Inflammatory macrophage treated with lipopolysaccharide for 1 hour (primary cell): ENCODE data around the gene VPREB1.
"Not testable (repeated sequence)": the region's sequence is repeated elsewhere in the genome, so short reads cannot be mapped to it uniquely, and the experiment has no call there.

ENCODE experiments used
- DNase-seq, 2 donors: peaks; one replicate each; pipeline ENCODE4 v3.0.0-alpha.2; 2020 to 2022

Gene VPREB1

GRCh38 chr22:22244316-22245250 lies at the start of gene VPREB1:
TSS of gene VPREB1 (plus strand) at chr22:22244786. CDS start at chr22:22244814, 28 bp downstream.
- DNase-seq = no peak

- no peak for DNase-seq
These were observed 49.7 kb upstream of the VPREB1 start for GRCh38 chr22:22194931-22195264.

- peak; percentile 11 to 64 for DNase-seq
These were observed 49.1 kb upstream of the VPREB1 start for GRCh38 chr22:22195265-22196017.

GRCh38 chr22:22196018-22196533 lies 48.5 kb upstream of the VPREB1 start:
- no peak for DNase-seq

GRCh38 chr22:22196833-22197477 lies 47.6 kb upstream of the VPREB1 start:
- no peak for DNase-seq

GRCh38 chr22:22197993-22198402 lies 46.6 kb upstream of the VPREB1 start:
- no peak for DNase-seq

GRCh38 chr22:22198751-22199150 lies 45.8 kb upstream of the VPREB1 start:
- no peak for DNase-seq

- no peak for DNase-seq
These were observed 45.0 kb upstream of the VPREB1 start for GRCh38 chr22:22199634-22200033.

GRCh38 chr22:22200569-22201184 lies 43.9 kb upstream of the VPREB1 start:
- DNase-seq = no peak

GRCh38 chr22:22201185-22201929 lies 43.2 kb upstream of the VPREB1 start:
- DNase-seq = peak in 1 of 2 donors; percentile 61

GRCh38 chr22:22201930-22202343 lies 42.6 kb upstream of the VPREB1 start:
- no peak for DNase-seq

GRCh38 chr22:22203048-22203971 lies 41.3 kb upstream of the VPREB1 start:
- no peak for DNase-seq

- DNase-seq = peak; percentile 44 to 92
These were observed 36.6 kb upstream of the VPREB1 start for GRCh38 chr22:22207845-22208564.

GRCh38 chr22:22208652-22209051 lies 35.9 kb upstream of the VPREB1 start:
- no peak for DNase-seq

GRCh38 chr22:22209080-22209640 lies 35.4 kb upstream of the VPREB1 start:
- DNase-seq = not testable (repeated sequence)

- no peak for DNase-seq
These were observed 34.2 kb upstream of the VPREB1 start for GRCh38 chr22:22210375-22210774.

GRCh38 chr22:22210889-22211833 lies 33.4 kb upstream of the VPREB1 start:
- no peak for DNase-seq

- no peak for DNase-seq
These were observed 31.4 kb upstream of the VPREB1 start for GRCh38 chr22:22213231-22213630.
